GM18511 (cell line): ENCODE data around the gene NFKBIE.
"Not testable (repeated sequence)": the region's sequence is repeated elsewhere in the genome, so short reads cannot be mapped to it uniquely, and the experiment has no call there.

Source experiments
- ATAC-seq: cut with Tn5 transposase; IDR thresholded peaks from one replicate; pipeline ENCODE4 v1.9.1; 2021; ENCODE audit warnings: mild to moderate bottlenecking, moderate library complexity; ENCODE audit not compliant: unreplicated experiment

Gene NFKBIE

GRCh38 chr6:44245912-44246662, 19.3 kb downstream of the NFKBIE start:
- peak; percentile 66 for ATAC-seq

- no peak for ATAC-seq
Measured at GRCh38 chr6:44245391-44245911, 19.9 kb downstream of the NFKBIE start.

GRCh38 chr6:44243345-44243744, 22.0 kb downstream of the NFKBIE start:
- ATAC-seq = no peak

- ATAC-seq = no peak
Measured at GRCh38 chr6:44238687-44239350, 26.5 kb downstream of the NFKBIE start.

GRCh38 chr6:44237813-44238433, 27.4 kb downstream of the NFKBIE start:
- ATAC-seq = peak; percentile 92

- peak; percentile 75 for ATAC-seq
Measured at GRCh38 chr6:44237021-44237812, 28.1 kb downstream of the NFKBIE start.

GRCh38 chr6:44235891-44236516, 29.3 kb downstream of the NFKBIE start:
- ATAC-seq = no peak

GRCh38 chr6:44235269-44235668, 30.1 kb downstream of the NFKBIE start:
- no peak for ATAC-seq

- ATAC-seq = no peak
Measured at GRCh38 chr6:44234101-44235025, 31.0 kb downstream of the NFKBIE start.

- ATAC-seq = no peak
Measured at GRCh38 chr6:44233567-44234100, 31.7 kb downstream of the NFKBIE start.

- ATAC-seq = no peak
Measured at GRCh38 chr6:44232676-44233566, 32.4 kb downstream of the NFKBIE start.

GRCh38 chr6:44231426-44231825, 33.9 kb downstream of the NFKBIE start:
- ATAC-seq = not testable (repeated sequence)

- no peak for ATAC-seq
Measured at GRCh38 chr6:44230034-44230675, 35.2 kb downstream of the NFKBIE start.

- ATAC-seq = no peak
Measured at GRCh38 chr6:44229376-44230033, 35.8 kb downstream of the NFKBIE start.

GRCh38 chr6:44228836-44229235, 36.5 kb downstream of the NFKBIE start:
- no peak for ATAC-seq

GRCh38 chr6:44228433-44228832, 36.9 kb downstream of the NFKBIE start:
- ATAC-seq = no peak

GRCh38 chr6:44228031-44228430, 37.3 kb downstream of the NFKBIE start:
- ATAC-seq = no peak
